HG03064 (cell line): ENCODE data around the gene TCP11.

Experiments used
- ATAC-seq: cut with Tn5 transposase; IDR thresholded peaks from one replicate; pipeline ENCODE4 v1.9.1; 2021; ENCODE audit warnings: low read depth; ENCODE audit not compliant: unreplicated experiment

TCP11 gene

DNA sequence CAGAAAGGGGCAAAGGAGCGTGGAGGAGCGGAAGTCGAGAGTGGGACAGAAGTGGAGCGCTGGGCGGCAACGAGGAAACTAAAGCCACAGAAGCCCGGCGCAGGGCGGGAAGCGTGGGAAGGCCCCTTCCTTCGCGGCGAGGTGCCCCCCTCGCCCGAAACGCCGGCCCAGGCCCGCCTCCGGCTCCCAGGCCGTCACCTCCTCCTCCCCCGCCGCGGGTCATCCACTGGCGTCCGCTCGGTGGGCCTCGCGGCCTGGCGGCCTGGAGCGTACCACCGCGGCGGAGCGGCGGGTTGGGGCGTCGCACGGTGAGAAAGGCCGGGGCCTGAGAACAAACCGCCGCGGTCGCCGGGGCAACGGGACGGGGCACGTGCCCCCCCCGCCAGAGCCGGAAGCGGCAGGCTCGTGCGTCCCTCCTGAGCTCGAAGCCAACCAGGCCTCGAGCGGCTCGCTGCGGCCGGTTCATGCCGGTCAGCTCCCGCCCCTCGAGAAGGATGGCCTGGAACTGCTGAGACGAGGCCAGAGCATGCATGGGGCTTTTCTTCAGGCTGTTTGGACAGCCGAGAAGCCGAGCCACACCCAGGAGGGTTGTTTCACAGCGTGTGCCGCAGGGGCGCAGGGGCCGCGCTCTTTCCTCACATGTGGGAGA lies at the start of gene TCP11:
Gene TCP11 (minus strand): TSS at position 333 of the 649 bp plus-strand sequence. CDS start 469 bp downstream, outside the sequence.
- no peak for ATAC-seq

DNA sequence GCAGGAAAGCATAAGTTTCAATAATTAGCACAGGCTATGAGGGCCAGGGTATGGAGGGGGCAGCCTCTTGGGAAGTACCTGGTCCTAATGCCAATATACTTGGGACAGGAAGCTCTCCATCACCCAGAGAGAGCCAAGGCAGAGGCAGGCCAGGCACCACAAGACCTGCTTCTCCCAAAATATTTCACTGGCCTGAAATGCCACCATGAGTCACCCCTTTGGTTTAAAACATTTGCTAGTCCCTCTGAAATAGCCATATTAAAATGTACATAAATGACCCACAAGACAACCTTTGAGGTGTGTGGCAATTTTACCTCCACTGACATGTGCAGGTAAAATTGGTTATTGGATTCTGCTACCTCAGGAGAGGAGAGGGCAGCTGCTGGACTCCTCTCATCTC lies 49.2 kb upstream of the TCP11 start:
- no peak for ATAC-seq

DNA sequence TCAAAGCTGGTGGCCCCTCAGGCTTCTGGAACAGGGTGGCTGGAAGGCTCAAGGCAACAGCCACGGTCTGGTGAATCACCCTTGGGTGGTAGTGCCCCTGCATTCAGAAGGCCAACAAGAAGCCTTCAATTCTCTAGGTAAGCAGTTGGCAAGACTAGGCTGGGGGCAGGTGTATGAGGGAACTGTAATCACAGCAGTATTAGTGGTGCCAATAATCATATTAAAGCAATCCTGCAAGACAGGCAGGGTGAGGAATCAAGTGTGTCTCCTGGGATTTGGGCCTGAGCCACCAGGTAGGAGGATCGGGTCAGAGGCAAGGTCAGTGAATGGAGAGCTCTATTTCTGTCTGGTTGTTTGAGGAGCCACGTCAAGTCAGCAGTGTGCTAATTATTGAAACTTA lies 47.7 kb upstream of the TCP11 start:
- ATAC-seq, result no peak

DNA sequence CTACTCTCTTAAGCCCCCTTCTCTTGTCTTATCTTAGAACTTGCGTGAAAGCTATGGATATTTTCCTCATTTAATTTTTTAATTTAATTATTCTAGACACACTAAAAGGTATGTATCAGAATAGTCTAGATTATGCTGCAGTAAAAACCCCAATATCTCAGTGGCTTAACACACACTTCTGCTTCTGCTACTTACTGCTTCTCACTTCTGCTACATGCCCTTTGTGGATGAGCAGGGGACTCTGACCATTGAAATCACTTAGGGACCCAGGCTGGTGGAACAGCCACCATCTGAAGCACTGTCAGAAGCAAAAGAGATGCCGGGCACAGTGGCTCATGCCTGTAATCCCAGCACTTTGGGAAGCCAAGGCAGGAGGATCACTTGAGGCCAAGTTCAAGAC lies 45.4 kb upstream of the TCP11 start:
- no peak for ATAC-seq

DNA sequence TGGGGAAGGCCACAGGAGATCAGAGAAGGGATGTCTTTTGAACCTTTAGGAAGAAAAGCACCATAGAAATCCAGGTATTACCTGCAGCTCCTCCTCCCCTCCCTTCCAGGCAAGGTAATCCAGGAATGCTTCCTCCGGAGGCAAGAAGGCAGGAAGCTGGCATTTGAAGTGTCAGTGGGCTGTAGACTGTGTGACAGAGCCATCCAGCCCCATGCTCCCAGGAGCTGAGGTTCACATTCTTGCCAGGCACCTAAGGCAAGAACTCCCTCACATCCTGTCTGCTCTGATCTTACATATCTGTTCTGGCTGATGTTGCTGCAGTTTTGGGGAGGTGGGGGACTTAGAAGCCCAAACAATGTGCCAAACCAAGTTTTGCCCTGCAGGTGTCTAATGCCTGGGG lies 44.8 kb upstream of the TCP11 start:
- ATAC-seq, result no peak

DNA sequence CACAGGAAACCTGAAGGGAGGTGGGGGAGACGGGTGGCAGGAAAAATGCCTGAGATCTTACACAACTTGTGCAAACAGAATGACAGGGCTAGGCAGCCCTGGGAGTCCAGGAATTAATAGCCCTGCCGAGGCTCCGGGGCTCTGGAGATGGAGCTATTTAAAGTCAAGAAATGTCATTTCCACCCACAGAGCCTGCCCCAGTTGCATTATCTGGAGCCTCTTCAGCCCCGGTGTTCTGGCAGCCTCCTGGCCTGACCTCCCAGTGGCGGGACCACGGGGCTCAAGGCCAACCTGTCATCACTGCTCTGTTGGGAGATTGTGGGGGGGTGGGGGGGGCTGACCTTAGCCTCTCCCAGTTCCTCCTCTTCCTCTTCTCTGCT lies 44.2 kb upstream of the TCP11 start:
- no peak for ATAC-seq

DNA sequence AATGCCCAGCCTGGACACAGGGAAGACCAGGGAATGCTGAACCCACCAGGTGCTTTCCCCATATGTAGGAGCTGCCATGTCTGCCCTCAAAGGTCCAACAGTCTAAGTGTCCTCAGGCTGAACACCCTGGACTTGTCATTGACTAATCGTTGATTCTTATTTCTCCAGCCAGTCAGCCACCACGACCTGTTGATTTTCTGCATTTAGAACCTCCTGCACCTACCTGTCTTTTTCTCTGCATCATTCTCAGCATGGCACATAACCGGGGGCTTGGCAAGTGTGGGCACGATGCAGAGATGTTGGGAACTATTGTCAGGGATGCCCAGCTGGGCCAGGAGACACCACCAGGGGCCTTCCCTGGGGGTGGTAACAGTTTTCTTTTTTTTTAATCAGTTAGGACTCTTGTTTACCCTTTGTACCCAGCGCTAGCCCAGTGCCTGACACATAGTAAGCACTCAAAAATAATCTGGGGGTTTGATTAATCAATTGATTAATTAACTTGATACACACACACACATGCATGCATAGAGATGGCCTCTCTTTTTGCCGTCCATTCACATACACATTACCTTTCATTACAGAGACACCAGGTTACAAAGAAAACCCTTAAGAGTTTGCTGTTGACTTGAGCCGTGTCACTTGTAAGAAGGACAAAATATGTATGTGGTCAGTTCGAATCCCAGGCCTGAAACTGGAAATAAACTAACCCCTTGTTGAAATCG lies 43.6 kb upstream of the TCP11 start:
- ATAC-seq, result no peak

DNA sequence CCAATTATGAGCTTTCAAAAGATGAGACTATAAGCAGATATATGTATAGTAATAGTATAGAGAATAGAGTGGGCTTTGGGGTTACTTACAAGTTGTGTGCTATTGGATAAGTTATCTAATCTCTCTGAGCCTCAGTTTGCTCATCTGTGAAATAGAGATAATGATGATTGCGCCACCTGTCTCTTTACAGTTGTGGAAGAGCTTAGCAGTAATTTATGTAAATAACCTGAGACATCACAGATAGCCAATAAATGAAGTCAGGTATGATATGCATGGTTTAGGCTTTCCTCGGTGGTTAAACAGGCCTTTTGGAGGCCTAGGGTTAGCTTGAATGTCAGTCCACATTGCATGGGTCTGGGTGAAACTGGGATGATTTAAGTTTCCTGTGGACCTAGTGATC lies 42.8 kb upstream of the TCP11 start:
- no peak for ATAC-seq

DNA sequence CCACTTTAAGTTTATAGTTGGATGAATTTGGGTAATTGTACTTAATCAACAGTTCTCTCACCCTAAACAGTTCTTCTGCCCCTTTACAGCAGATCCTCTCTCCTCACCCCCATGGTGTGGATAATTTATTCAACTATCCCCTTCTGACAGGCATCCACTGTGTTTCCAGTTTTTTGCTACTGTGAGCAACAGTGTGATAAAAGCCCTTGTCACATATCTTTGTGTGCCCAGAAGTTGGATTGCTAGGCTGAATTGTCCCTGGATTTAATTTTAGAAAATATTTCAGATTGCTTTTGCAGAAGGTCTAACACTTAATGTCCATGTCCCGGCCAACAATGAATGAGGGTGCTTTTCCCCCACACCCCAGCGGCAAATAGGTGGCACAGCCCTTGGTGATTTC lies 42.1 kb upstream of the TCP11 start:
- no peak for ATAC-seq

DNA sequence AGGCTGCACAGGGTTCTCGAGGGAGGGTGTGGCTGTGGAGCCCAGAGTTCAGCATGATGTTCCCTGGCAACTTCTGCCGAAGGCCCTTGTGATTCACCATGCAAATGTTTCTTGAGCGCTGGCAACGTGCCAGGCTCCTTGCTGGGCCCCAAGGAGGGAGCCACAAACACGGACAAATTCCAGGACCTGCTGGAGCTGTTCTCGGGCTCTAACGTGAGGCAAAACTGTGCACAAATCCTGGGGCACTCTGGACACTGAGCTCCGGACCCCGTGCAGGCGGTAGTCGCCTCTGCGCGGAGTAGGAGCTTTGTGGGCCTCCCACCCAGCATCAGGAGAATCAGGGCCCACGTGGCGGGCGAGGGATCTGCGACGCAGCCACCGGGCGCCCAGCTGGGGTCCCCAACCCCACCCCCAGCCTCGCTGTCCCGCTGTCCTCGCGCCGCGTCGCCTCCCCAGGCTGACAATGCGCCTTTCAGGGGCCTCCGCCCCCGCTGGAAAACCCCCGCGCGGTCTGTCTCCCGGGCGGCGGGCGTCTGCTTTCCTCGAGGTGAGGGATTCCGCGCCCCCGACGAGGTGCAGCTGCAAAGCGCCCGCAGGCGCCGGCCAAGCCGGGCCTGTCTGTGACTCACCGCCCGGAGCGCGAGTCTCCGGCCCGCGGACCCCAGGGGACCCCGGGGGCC lies 40.9 kb upstream of the TCP11 start:
- ATAC-seq, result no peak

DNA sequence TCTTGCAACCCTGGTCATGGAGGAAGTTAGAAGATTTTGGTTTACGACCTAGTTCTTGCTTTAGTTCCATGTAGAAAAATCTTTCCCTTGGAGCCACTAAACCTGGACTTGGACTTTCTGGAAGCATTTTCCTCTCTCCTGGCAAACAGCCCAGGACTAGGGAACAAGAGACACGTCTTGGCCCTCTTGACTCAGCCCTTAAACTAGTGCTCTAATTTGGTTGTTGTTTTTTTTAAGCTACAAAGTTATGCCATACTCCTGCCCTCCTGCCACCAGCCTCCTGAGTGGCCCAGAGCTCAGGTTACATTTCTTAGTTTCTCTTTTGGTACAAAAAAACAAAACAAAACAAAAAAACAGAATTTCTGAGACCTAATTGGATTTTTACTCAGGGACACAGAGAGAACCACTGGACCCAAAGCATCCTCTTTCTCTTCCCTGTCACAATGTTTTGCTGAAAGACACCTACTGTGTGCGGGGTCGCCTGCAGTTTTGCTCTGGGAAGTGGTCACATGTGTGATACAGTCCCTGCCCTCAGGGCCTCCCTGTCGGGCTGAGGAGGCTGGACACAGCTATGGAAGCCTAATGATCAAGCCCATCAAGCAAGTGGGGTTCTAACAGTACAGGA lies 40.3 kb upstream of the TCP11 start:
- ATAC-seq, result no peak

DNA sequence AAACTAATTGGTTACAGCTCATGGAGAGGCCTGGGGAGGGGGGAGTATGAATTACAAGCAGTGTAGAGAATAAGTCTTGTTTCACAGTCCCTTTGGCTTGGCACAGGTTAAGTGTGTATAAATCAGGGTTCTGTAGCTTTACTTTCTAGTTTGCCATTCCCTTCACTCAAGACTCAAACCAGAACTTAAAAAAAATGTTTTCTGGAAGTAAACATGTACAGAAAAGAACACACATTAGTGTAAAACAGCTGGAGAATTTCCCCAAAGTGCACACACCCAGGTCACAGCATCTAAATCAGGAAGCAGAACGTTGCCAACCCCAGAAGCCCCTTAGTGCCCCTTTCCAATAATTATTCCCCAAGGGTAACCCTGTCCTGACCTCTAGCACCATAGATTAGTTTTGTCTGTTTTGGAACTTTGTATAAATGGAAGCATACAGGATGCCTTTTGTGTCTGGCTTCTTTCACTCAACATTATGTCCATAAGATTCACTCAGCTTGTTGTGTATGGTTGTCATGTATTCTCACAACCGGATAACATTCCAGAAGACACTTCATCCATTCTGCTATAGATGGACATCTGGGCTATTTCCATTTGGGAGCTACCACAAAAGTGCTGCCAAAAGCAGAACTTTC lies 38.9 kb upstream of the TCP11 start:
- no peak for ATAC-seq

DNA sequence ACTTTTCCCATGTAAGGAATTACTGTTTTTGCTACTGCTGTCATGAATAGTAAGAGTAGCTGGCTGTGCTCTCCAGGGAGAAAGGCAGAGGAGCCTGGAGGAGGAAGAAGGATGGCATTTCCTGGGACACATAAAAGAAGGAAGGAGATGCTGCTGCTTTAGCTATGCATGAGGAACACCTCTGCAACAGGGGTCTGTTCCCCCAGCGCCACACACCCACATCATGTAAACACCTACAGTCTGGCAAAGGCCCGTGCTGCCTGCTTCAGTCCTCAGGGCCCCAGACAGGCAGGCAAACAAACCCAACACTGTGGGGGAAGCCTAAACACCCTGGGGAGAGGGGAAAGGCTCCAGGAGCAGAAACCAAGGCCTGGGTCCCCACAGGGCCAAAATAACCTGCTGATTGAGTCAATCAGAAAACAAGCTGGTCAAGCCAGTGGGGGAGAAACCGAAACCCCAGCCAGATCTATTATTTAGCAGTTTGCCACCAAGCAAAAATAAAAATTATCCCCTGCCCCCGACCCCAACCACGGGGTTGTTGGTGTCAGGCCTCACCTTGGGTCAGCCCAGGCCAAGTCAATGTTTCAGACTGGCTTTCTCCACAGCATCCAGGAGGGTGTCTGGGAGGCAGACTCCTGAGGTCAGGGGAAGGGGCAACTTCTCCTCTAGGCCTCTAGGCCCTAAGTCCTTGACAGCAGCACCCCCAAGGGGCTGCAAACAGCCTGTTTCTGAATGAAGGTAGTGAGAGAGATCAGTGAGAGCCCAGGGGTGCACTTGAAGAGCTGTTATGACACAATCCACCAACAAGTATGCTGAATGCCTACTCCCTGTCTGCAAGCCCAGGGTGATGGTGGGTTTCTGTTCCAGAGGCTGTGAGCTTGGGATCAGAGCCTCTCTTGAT lies 38.0 kb upstream of the TCP11 start:
- no peak for ATAC-seq

DNA sequence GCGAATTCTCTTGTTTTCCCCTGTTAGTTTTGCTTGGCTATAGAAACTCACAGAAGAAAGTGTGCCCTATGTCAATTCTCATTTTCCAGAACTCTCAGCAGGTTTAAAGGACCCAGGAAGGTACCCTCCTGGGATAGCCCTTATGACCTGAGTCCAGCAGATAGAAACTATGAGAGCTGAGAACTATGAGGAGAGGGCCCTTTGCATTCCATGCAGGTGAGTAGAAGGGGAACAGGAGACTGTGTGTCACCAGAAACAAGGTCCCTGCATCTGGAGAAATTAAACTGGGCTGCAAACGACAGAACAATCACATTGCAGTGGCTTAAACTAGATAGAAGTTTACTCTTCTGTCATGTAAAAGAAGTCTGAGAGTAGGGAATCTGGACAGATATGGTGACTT lies 36.9 kb upstream of the TCP11 start:
- no peak for ATAC-seq

DNA sequence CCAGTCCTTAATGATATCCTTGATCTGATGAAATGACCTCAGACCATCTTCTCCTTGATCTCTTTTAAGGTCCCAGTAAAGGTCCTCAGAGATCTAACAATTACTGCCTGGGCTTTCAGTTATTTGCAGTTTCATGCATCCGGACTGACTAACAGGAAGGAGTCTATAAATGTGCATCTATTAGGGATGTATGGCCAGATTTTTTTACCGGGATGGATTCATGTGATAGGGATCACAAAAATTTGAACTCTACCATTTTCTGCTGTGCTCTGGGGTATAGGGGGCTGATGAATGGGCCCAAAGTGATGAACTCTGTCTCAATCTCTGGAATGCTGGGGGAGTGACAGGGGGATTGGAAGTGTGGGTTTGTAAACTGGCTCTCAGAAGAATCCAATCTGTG lies 36.5 kb upstream of the TCP11 start:
- no peak for ATAC-seq

DNA sequence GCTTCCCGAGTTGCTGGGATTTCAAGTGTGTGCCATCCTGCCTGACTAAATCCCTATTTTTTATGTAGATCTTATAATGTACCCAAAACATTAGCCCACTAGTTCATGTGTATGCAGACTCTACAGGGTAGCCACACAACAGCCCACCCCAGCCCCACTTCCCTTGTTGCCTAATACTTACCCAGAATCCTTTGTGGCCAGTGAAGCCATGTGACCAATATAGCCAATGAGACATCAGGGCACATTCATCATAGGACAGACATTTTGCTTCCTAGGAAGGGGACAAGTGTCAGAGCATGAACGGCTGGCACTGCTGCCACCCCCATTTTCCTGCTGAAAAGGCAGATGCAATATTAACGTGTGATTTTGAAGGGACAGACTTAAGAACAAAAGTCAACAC lies 36.0 kb upstream of the TCP11 start:
- ATAC-seq, result no peak

DNA sequence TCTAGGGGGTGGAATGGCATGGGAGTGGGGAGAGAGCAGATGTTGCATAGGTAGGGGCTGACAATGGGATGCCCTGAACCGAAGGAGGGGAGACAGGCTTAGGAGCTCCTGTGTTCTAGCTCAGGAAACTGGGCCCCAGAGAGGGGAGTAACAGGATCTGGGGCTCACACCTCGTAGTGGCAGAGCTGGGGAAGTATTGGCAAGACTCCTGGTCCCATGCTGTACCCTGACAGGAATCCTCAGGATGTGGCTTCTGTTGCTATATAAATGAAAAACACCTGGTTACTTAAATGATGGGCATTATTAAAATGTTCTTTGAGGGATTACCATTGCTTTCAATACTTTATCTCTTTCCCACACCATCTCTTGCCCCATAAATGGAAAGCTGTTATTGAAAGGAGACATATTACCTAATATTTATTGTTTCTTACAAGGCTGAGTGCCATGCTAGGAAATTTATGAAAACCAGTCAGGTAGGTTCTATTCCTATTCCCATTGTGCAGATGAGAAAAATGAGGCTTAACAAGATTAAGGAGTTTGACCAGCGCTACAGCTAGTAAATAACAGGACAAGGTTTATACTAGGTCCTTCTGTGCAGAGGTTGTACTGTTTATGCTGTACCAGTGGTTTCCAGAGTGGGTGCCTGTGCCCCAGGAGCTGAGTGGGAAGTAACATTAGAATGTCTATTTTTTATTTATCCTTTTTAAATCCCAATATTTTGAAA lies 35.3 kb upstream of the TCP11 start:
- ATAC-seq, result no peak

DNA sequence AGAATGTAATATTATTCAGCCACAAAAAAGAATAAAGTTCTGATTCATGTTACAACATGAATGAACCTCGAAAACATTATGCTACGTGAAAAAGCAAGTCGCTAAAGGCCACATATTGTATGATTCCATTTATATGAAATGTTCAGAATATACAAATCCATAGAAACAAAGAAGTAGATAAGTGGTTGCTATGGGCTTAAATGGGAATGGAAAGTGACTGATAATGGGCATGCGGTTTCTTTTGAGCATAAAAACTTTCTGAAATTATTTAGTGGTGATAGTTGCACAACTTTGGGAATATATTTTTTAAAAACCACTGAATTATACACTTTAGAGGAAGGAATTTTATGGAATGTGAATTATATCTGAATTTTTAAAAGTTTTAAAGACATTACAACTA lies 33.4 kb upstream of the TCP11 start:
- no peak for ATAC-seq

DNA sequence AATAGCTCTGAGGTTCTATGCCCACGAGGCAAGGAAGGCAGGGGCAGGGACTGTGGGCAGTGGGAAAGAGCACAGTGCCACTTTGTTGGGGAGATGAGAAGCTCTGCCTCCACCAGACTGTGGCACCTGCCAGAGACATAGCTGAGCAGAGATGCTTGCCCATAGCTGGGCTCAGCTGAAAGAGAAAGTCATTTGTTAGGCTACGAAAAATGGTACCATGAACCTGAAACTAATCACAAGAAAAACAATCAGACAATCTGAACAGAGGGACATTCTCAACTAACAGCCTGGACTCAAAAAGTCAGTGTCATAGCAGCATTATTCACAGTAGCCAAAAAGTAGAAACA lies 32.9 kb upstream of the TCP11 start:
- no peak for ATAC-seq
